BJ (cell line): ENCODE measurements around the gene GPT2. TPM values are rescaled to one million over a fixed set of nuclear protein-coding genes. Genes with fewer than 3 reads are reported as not detected.

Experiments
- CTCF ChIA-PET: fragments of 350-600 bp; formaldehyde crosslinking; extraction: SDS; loops from one replicate; lab custom pipeline; 2021; ENCODE audit warnings: antibody characterized with exemption, inconsistent platforms; lab: Yijun Ruan, JAX
- POLR2A ChIA-PET: fragments of 300-600 bp; sonication (Branson Sonifier 250); formaldehyde crosslinking; extraction: SDS; loops from one replicate; lab custom pipeline; 2021; ENCODE audit warnings: antibody characterized with exemption; lab: Charles Lee
- DNase-seq: peaks from one replicate; pipeline ENCODE4 v3.0.0-alpha.2; 2011; ENCODE audit warnings: low read depth
- H3K27me3 ChIP-seq: 2 replicates; pipeline ENCODE4 v1.6.0; 2011; ENCODE audit warnings: low read length; ENCODE audit not compliant: control insufficient read depth, insufficient read depth
- H3K36me3 ChIP-seq: 2 replicates; pipeline ENCODE4 v1.5.1; 2011; ENCODE audit warnings: low read length; ENCODE audit not compliant: control insufficient read depth, insufficient read depth
- H3K4me3 ChIP-seq: 2 replicates; pipeline ENCODE4 v1.5.1; 2011; ENCODE audit warnings: low read depth, mild to moderate bottlenecking, control low read depth, low read length
- CTCF ChIP-seq: IDR thresholded peaks from 2 replicates; pipeline ENCODE4 v1.5.1; 2011; ENCODE audit warnings: low read depth, mild to moderate bottlenecking, control low read depth, inconsistent platforms, low read length, moderate library complexity; ENCODE audit not compliant: insufficient read depth
- polyA plus RNA-seq: library from polyadenylated mRNA; depleted of rRNA; stranded (reverse); fragments of >200 nt; gene quantifications from 2 replicates; pipeline ENCODE4 v1.2.3, GENCODE V29; 2011

GPT2 gene
- polyA plus RNA-seq, 1 experiment, result 34.1 TPM

- ChIA-PET POLR2A (no interaction called here), CTCF (interaction anchor here (3.8 to 7.5 kb wide), 2 partner anchors 58 to 77 kb away, joined by 48 to 231 read pairs; no protein-coding TSS in a partner anchor)
- Histone ChIP-seq H3K4me3 (no peak overlapping the region), H3K27me3 (peaks cover 1% of the 10 kb centered on the region), H3K36me3 (no peaks in the 10 kb centered on the region)
- no peak for TF ChIP-seq CTCF
- no peak for DNase-seq
Observed at GRCh38 chr16:46850619-46851555, 33.3 kb upstream of the GPT2 start.

GRCh38 chr16:46852130-46852529, 32.0 kb upstream of the GPT2 start:
- ChIA-PET CTCF (interaction anchor here (0.9 to 7.5 kb wide), 7 partner anchors 8 to 76 kb away, joined by 3 to 231 read pairs (median 9); partner anchors contain the start of gene C16orf87), POLR2A (no interaction called here)
- no peaks in the 10 kb centered on the region for H3K36me3 ChIP-seq
- no peak for TF ChIP-seq CTCF
- H3K4me3 ChIP-seq, result no peak overlapping the region
- DNase-seq, result no peak
- H3K27me3 ChIP-seq, result peaks cover 1% of the 10 kb centered on the region

GRCh38 chr16:46853713-46854443, 30.3 kb upstream of the GPT2 start:
- ChIA-PET POLR2A (no interaction called here), CTCF (interaction anchor here (0.6 to 7.5 kb wide), 26 partner anchors 10 to 1311 kb away, joined by 3 to 231 read pairs (median 7); partner anchors contain the start of gene C16orf87)
- TF ChIP-seq CTCF, result peak; percentile 92
- no peak for DNase-seq
- Histone ChIP-seq H3K4me3 (no peak overlapping the region), H3K36me3 (no peaks in the 10 kb centered on the region), H3K27me3 (peaks cover 1% of the 10 kb centered on the region; the same call in 1 of the 2 replicates)

GRCh38 chr16:46854846-46855245, 29.3 kb upstream of the GPT2 start:
- no peak for TF ChIP-seq CTCF
- Histone ChIP-seq H3K36me3 (no peaks in the 10 kb centered on the region), H3K27me3 (peaks cover 1% of the 10 kb centered on the region; the same call in 1 of the 2 replicates), H3K4me3 (no peak overlapping the region)
- CTCF ChIA-PET, result interaction anchor here (1.3 to 7.5 kb wide), 17 partner anchors 9 to 73 kb away, joined by 3 to 231 read pairs (median 9); no protein-coding TSS in a partner anchor
- DNase-seq, result no peak
- POLR2A ChIA-PET, result no interaction called here
